Measurements from ENCODE around the gene ACOT11. TPM values are rescaled to one million over a fixed set of nuclear protein-coding genes. Genes with fewer than 3 reads are reported as not detected.

ACOT11 gene
- polyA plus RNA-seq, 1 of the 3 experiments (the other 2 are of a cell fraction), result 6.9 TPM

DNA sequence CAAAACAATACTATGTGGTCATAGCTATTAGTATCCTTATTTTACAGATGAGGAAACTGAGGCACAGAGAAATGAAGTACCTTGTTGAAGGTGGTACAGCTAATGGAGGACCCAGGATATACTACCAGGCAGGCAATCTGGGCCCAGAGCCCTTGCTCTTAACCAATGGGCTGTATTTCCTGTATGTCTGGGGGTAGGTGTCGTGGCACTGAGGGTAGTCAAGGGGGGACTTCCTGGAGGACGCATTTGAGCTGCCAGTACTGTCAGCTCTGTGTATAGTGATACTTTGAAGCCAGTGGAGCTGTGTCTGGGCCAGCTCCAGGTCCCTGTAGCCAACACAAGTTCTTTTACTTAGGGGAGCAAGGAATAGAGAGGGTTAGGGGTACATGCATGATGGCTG is 40.3 kb downstream of the ACOT11 start:
- Histone ChIP-seq H3K27me3 (ENCODE audit: insufficient read depth) (no peaks in the 10 kb centered on the region), H3K9me2 (no peaks in the 10 kb centered on the region), H2AFZ (ENCODE audit: low read depth) (no peak overlapping the region), H3K79me2 (ENCODE audit: insufficient read depth) (no peaks in the 10 kb centered on the region), H3K4me1 (ENCODE audit: control insufficient read depth in 1 of 2, insufficient read depth in 2 of 2, low read depth in 1 of 2, low read length in 1 of 2) (peaks cover 0 to 13% of the 10 kb centered on the region in 2 experiments; a peak in 1 of 4 replicates), H3K9me3 (no peaks in the 10 kb centered on the region), H3K4me3 (ENCODE audit: low read depth in 2 of 2, low read length in 1 of 2) (no peak overlapping the region), H3K36me3 (replicated peaks in 1 of 2; ENCODE audit: control insufficient read depth in 1 of 2, insufficient read depth in 2 of 2, low read length in 1 of 2) (peaks cover 0 to 2% of the 10 kb centered on the region in 2 experiments), H3K4me2 (no peak overlapping the region), H4K20me1 (ENCODE audit: insufficient read depth) (no peaks in the 10 kb centered on the region), H3K9ac (no peak overlapping the region), H3K27ac (ENCODE audit: low read depth in 2 of 2, low read length in 1 of 2) (no peak overlapping the region), H3F3A (replicated peaks; ENCODE audit: insufficient read depth) (no peaks in the 10 kb centered on the region)
- ChIA-PET CTCF (no interaction called here), POLR2A (no interaction called here)
- 83% methylated on average over 2 of the region's 2 CpGs for WGBS (ENCODE audit: low lambda C conversion rate)
- TF ChIP-seq MXI1 (IDR thresholded peaks at IDR 0.05; ENCODE audit: low read depth, low read length), result no peak
- TF ChIP-seq RAD21 (IDR thresholded peaks at IDR 0.05; ENCODE audit: low read length), result no peak
- no peak for TF ChIP-seq ELF1 (IDR thresholded peaks at IDR 0.05)
- TF ChIP-seq GATA2 (CRISPR knock-in tag; IDR thresholded peaks at IDR 0.05), result no peak
- TF ChIP-seq, protein P1, sequence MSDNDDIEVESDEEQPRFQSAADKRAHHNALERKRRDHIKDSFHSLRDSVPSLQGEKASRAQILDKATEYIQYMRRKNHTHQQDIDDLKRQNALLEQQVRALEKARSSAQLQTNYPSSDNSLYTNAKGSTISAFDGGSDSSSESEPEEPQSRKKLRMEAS (IDR thresholded peaks at IDR 0.05; ENCODE audit: low read depth), result no peak
- no peak for TF ChIP-seq SMC3 (IDR thresholded peaks at IDR 0.05; ENCODE audit: low read depth, low read length)
- TF ChIP-seq NFIC (IDR thresholded peaks at IDR 0.05; ENCODE audit: borderline replicate concordance), result no peak
- TF ChIP-seq SIN3A (IDR thresholded peaks at IDR 0.05; ENCODE audit: borderline replicate concordance, low read depth, low read length), result no peak
- TF ChIP-seq, protein P2, sequence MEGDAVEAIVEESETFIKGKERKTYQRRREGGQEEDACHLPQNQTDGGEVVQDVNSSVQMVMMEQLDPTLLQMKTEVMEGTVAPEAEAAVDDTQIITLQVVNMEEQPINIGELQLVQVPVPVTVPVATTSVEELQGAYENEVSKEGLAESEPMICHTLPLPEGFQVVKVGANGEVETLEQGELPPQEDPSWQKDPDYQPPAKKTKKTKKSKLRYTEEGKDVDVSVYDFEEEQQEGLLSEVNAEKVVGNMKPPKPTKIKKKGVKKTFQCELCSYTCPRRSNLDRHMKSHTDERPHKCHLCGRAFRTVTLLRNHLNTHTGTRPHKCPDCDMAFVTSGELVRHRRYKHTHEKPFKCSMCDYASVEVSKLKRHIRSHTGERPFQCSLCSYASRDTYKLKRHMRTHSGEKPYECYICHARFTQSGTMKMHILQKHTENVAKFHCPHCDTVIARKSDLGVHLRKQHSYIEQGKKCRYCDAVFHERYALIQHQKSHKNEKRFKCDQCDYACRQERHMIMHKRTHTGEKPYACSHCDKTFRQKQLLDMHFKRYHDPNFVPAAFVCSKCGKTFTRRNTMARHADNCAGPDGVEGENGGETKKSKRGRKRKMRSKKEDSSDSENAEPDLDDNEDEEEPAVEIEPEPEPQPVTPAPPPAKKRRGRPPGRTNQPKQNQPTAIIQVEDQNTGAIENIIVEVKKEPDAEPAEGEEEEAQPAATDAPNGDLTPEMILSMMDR (IDR thresholded peaks at IDR 0.05), result no peak
- TF ChIP-seq, protein P3, sequence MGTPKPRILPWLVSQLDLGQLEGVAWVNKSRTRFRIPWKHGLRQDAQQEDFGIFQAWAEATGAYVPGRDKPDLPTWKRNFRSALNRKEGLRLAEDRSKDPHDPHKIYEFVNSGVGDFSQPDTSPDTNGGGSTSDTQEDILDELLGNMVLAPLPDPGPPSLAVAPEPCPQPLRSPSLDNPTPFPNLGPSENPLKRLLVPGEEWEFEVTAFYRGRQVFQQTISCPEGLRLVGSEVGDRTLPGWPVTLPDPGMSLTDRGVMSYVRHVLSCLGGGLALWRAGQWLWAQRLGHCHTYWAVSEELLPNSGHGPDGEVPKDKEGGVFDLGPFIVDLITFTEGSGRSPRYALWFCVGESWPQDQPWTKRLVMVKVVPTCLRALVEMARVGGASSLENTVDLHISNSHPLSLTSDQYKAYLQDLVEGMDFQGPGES (IDR thresholded peaks at IDR 0.05; ENCODE audit: low read depth, low read length), result no peak
- no peak for DNase-seq

DNA sequence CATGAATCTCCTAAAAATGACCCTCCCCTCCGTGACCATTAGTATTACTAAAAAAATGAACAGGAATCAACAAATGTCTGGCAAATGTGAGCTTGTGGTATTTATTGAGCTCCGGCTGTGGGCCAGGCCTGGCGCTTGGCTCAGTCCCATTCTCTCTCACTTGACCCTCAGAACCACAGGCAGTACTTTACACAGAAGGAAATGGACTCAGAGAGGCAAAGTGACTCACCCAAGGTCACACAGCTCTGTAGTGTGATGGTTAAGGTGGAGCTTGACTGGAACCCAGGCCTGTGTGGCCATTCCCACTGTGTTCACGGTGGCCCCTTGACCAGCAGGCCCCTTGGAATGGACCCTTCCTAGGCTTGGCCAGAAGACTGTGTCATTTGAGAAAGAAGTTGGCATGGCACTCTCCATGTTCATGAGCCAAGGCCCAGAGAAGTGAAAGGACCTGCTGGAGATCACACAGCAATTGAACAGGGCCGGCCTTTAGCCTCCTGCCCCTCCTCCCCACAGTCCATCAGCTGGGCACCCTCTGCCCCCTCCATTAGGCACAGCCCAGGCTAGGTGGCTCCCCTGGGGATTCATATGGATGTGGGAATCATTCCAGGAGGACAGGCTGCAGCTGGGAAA is 43.2 kb downstream of the ACOT11 start:
- Histone ChIP-seq H2AFZ (ENCODE audit: low read depth) (no peak overlapping the region), H4K20me1 (ENCODE audit: insufficient read depth) (no peaks in the 10 kb centered on the region), H3K9ac (no peak overlapping the region), H3K9me2 (no peaks in the 10 kb centered on the region), H3F3A (replicated peaks; ENCODE audit: insufficient read depth) (no peaks in the 10 kb centered on the region), H3K27me3 (ENCODE audit: insufficient read depth) (no peaks in the 10 kb centered on the region), H3K79me2 (ENCODE audit: insufficient read depth) (no peaks in the 10 kb centered on the region), H3K36me3 (replicated peaks in 1 of 2; ENCODE audit: control insufficient read depth in 1 of 2, insufficient read depth in 2 of 2, low read length in 1 of 2) (peaks cover 0 to 6% of the 10 kb centered on the region in 2 experiments), H3K27ac (ENCODE audit: low read depth in 2 of 2, low read length in 1 of 2) (no peak overlapping the region), H3K9me3 (no peaks in the 10 kb centered on the region), H3K4me1 (ENCODE audit: control insufficient read depth in 1 of 2, insufficient read depth in 2 of 2, low read depth in 1 of 2, low read length in 1 of 2) (no peaks in the 10 kb centered on the region), H3K4me2 (no peak overlapping the region), H3K4me3 (ENCODE audit: low read depth in 2 of 2, low read length in 1 of 2) (no peak overlapping the region)
- CTCF ChIA-PET, result interaction anchor here (0.8 to 1.3 kb wide), 2 partner anchors 8 to 43 kb away, joined by 3 read pairs; partner anchors contain the start of gene ACOT11
- POLR2A ChIA-PET, result interaction anchor here (0.7 kb wide), 1 partner anchor 10 kb away, joined by 3 read pairs; no protein-coding TSS in a partner anchor
- WGBS (ENCODE audit: low lambda C conversion rate), result 96% methylated on average over 4 of the region's 5 CpGs
- TF ChIP-seq, protein P1 (IDR thresholded peaks at IDR 0.05; ENCODE audit: low read depth), result no peak
- TF ChIP-seq TAF1 (IDR thresholded peaks at IDR 0.05; ENCODE audit: borderline replicate concordance, low read depth, low read length), result no peak
- no peak for DNase-seq
